ENCODE data around the gene STRN4.
"Not testable (repeated sequence)": the region's sequence is repeated elsewhere in the genome, so short reads cannot be mapped to it uniquely, and the experiment has no call there.

Gene STRN4

GRCh38 chr19:46772170-46773017 lies 26.1 kb upstream of the STRN4 start:
- DNase-seq = no peak

DNA sequence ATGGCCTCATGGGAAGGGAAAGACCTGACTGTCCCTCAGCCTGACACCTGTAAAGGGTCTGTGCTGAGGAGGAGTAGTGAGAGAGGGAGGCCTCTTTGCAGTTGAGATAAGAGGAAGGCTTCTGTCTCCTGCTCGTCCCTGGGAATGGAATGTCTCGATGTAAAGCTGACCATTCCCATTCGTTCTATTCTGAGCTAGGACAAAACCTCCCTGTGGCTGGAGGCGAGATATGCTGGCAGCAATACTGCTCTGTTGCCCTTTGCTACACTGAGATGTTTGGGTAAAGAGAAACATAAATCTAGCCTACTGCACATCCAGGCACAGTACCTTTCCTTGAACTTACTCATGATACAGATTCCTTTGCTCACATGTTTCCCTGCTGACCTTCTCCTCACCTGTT lies 22.5 kb upstream of the STRN4 start:
- not testable (repeated sequence) for DNase-seq

- DNase-seq = peak; percentile 52
Measured at GRCh38 chr19:46766569-46767317, 20.5 kb upstream of the STRN4 start.

DNA sequence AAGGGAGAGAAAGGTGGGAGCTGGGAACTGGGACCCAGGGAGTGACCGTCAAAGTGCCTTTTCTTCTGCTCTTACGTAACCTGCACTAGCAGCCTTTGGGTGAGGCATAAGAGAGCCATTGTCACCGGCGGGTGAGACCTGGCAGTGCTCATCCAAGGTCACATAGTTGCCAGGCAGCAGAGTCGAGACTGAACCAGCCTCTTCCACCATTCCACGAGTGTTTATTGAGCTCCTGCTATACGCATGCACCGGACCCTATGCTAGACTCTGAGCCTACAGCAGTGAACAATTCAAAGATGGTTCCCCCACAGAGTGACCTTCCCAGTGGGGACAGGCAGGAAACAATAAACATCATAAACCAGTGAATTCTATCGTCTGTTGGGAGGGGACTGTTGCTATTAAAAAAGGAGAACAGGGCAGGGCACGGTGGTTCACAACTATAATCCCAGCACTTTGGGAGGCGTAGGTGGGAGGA lies 18.6 kb upstream of the STRN4 start:
- no peak for DNase-seq

- no peak for DNase-seq
Measured at GRCh38 chr19:46762245-46762890, 16.1 kb upstream of the STRN4 start.

DNA sequence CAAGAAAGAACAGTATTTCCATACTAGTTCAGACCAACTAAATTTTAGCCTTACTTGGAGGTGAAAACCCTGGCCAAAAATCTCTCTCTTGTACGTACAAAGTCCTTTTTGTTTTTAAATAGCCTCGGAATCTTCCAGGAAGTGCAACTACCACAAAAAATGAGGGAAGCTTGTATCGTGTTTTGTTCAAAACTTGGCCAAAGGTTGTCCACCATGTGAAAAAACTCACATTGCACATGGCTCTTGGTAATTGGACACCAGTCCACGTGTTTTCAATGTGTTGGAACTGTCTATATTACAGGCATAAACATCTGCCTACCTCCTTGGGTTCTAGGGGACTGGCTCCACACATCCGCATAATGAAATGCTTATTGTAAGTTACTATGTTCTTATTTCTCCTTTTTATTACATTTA lies 15.2 kb upstream of the STRN4 start:
- DNase-seq = no peak

- DNase-seq = not testable (repeated sequence)
Measured at GRCh38 chr19:46760897-46761296, 14.6 kb upstream of the STRN4 start.

GRCh38 chr19:46760363-46760762 lies 14.1 kb upstream of the STRN4 start:
- no peak for DNase-seq

- DNase-seq = no peak
Measured at GRCh38 chr19:46759817-46760333, 13.6 kb upstream of the STRN4 start.

- DNase-seq = no peak
Measured at GRCh38 chr19:46759206-46759605, 13.0 kb upstream of the STRN4 start.

- DNase-seq = no peak
Measured at GRCh38 chr19:46756544-46756888, 10.3 kb upstream of the STRN4 start.

GRCh38 chr19:46755853-46756543 lies 9.7 kb upstream of the STRN4 start:
- DNase-seq = no peak

DNA sequence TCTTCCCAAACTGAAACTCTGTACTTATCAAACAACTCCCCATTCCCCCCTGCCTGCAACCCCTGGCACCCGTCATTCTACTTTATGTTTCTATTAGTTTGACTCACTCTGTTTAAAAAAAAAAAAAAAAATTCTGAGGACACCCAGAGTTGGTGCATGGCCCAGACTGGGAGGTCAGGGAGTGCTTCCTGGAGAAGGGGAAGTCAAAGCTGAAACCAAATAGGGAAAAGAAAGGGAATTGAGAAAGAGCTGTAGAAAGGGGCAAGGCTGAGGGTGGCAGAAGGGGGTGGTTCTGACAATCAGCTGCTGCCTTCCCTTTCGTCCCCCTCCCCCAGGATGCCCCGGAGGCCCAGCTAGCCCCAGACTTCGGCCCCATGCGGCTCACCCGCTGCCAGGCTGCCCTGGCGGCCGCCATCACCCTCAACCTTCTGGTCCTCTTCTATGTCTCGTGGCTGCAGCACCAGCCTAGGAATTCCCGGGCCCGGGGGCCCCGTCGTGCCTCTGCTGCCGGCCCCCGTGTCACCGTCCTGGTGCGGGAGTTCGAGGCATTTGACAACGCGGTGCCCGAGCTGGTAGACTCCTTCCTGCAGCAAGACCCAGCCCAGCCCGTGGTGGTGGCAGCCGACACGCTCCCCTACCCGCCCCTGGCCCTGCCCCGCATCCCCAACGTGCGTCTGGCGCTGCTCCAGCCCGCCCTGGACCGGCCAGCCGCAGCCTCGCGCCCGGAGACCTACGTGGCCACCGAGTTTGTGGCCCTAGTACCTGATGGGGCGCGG lies 9.0 kb upstream of the STRN4 start:
- no peak for DNase-seq

GRCh38 chr19:46753420-46754155 lies 7.3 kb upstream of the STRN4 start:
- peak; percentile 39 for DNase-seq

DNA sequence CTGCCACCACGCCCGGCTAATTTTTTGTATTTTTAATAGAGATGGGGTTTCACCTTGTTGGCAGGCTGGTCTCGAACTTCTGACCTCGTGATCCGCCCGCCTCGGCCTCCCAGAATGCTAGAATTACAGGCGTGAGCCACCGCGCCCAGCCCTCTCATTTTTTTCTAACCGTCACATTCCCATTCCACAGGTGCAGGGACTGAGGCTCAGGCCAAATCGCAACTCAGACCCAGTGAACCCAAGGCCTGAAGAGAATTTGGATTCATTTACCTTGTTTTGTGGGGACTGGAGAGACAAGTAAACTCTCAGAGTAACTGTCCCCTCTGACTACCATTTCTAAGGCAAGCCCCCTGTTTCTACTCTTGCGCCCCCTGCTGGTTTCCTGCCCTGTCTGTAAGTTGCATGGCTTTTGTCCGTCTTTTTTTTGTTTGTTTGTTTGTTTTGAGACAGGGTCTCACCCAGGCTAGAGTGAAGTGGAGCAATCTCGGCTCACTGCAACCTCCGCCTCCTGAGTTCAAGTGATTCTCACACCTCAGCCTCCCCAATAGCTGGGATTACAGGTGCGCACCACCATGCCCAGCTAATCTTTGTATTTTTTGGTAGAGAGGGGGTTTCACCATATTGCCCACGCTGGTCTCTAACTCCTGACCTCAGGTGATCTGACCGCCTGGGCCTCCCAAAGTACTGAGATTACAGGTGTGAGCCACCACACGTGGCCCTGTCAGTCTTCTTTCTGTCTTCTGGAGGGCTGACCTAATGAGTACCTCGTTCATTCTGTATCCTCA lies 2.3 kb upstream of the STRN4 start:
- DNase-seq = peak; percentile 29

- no peak for DNase-seq
Measured at GRCh38 chr19:46745521-46746280, 549 bp downstream of the STRN4 start, which contains the start of gene FKRP. FKRP (plus strand) TSS chr19:46746057; CDS start chr19:46755451, 9,394 bp downstream.

DNA sequence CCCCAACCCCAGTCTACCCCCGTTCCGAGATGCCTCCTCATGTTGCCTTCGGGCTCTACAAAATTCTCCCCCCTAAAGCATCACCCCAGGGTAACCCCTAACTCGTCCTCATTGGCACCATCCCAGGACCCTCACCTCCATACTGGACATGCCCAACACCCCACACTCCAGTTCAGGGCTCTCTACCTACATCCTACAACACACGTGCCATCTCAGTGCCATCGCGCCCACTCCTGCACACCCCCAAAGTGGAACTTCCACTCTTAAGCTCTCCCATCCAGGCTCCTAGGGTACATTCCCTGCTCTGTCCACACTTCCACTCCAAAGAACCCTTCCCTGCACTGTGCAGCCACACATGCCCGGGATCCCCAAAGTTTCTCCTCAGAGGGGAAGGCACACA lies 1.2 kb downstream of the STRN4 start:
- DNase-seq = no peak

GRCh38 chr19:46744005-46744691 lies 2.1 kb downstream of the STRN4 start:
- DNase-seq = no peak

All from NCI-H510A treated with DMSO at 0.1 percent for 48 hours (cell line).